Tibial nerve (tissue), 4 donors: ENCODE results near the gene SEMA3G.

Experiments
- EP300 ChIP-seq, 2 donors: sonication (generic); formaldehyde crosslinking; IDR thresholded peaks; one replicate each; pipeline ENCODE4 v1.6.1; 2017; ENCODE audit warnings: antibody characterized with exemption in 2 of 2, mild to moderate bottlenecking in 1 of 2
- POLR2A ChIP-seq, 2 donors: fragments of 450-650 bp; IDR thresholded peaks; one replicate each; pipeline ENCODE4 v1.6.1; 2017; ENCODE audit warnings: antibody characterized with exemption in 2 of 2, mild to moderate bottlenecking in 2 of 2, moderate library complexity in 2 of 2
- TF ChIP-seq, protein P1 (sequence below), 5 experiments: fragments of 200-600 bp in 3 of 5; fragments of 450-650 bp in 2 of 5; sonication (generic) in 3 of 5; IDR thresholded peaks; one replicate each; pipeline ENCODE4 v1.5.1; 2016 to 2019; ENCODE audit warnings: antibody characterized with exemption in 5 of 5, mild to moderate bottlenecking in 3 of 5, moderate library complexity in 2 of 5

DNA sequence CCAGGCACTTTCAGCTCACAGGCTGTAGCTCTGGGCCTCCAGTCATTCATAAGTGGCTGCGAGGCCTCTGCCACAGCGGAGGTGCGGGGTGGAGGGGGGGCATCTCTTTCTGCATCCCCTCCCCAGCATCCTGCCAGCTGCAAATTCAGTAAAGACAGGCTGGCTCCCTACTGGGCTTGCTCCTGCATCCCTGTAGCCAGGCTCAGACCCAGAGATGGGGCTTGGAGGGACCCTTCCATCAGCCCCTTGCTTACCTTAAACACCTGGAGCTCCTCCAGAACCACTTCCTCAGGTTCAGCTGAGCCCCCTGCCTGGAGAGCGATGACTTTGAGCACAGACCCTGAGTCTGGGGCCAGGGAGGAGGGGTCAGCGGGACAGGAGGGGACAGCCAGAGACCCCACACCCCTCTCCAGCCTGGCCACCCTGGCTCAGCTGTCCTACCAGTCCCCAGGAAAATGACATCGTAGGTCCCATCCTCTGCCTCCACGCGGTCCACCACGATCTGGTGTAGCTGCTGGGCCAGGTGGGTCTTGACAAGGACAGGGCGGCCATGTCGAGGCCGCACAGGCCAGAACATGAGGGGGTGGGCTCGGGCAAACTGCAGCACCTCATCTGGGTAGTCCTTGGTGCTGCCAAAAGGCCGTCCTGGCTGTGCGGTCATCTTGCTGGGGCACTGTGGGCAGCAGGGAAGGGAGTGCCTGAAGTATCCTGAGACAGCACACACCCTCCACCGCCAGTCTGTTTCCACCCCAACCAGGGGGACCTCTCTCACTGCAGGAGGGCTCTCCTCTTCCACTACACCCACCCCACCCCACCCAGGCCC is 5.3 kb downstream of the SEMA3G start:
- TF ChIP-seq POLR2A (IDR thresholded peaks at IDR 0.05) = no peak
- TF ChIP-seq, protein P1, sequence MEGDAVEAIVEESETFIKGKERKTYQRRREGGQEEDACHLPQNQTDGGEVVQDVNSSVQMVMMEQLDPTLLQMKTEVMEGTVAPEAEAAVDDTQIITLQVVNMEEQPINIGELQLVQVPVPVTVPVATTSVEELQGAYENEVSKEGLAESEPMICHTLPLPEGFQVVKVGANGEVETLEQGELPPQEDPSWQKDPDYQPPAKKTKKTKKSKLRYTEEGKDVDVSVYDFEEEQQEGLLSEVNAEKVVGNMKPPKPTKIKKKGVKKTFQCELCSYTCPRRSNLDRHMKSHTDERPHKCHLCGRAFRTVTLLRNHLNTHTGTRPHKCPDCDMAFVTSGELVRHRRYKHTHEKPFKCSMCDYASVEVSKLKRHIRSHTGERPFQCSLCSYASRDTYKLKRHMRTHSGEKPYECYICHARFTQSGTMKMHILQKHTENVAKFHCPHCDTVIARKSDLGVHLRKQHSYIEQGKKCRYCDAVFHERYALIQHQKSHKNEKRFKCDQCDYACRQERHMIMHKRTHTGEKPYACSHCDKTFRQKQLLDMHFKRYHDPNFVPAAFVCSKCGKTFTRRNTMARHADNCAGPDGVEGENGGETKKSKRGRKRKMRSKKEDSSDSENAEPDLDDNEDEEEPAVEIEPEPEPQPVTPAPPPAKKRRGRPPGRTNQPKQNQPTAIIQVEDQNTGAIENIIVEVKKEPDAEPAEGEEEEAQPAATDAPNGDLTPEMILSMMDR (IDR thresholded peaks at IDR 0.05) = no peak
- no peak for TF ChIP-seq EP300 (IDR thresholded peaks at IDR 0.05)
